Endodermal cell (in vitro differentiated cells): ENCODE results near the gene CLSTN1. TPM values are rescaled to one million over a fixed set of nuclear protein-coding genes. Genes with fewer than 3 reads are reported as not detected.
"Not testable (repeated sequence)": the region's sequence is repeated elsewhere in the genome, so short reads cannot be mapped to it uniquely, and the experiment has no call there.

Source experiments
- DNase-seq: peaks from one replicate; pipeline ENCODE4 v3.0.0-alpha.2; 2017
- H3K27ac ChIP-seq: 2 replicates; pipeline ENCODE4 v1.5.1; 2013; ENCODE audit warnings: mild to moderate bottlenecking, low read depth, low read length, moderate library complexity
- H3K27me3 ChIP-seq: 2 replicates; pipeline ENCODE4 v1.6.1; 2013; ENCODE audit warnings: mild to moderate bottlenecking, low read length, moderate library complexity; ENCODE audit not compliant: insufficient read depth, control insufficient read depth, poor library complexity, severe bottlenecking
- H3K36me3 ChIP-seq: 2 replicates; pipeline ENCODE4 v1.7.0; 2013; ENCODE audit warnings: mild to moderate bottlenecking, low read length, moderate library complexity; ENCODE audit not compliant: control insufficient read depth, insufficient read depth
- H3K4me1 ChIP-seq: one replicate; pipeline ENCODE4 v1.7.0; 2013; ENCODE audit warnings: low read length; ENCODE audit not compliant: control insufficient read depth, insufficient read depth
- H3K4me3 ChIP-seq: 2 replicates; pipeline ENCODE4 v1.5.1; 2013; ENCODE audit warnings: mild to moderate bottlenecking, low read length, moderate library complexity
- H3K9ac ChIP-seq: 2 replicates; pipeline ENCODE4 v1.6.1; 2013; ENCODE audit warnings: mild to moderate bottlenecking, low read length, moderate library complexity; ENCODE audit not compliant: poor library complexity, severe bottlenecking; ENCODE audit errors: extremely low read depth
- H3K9me3 ChIP-seq: 2 replicates; pipeline ENCODE4 v1.6.1; 2013; ENCODE audit warnings: mild to moderate bottlenecking, low read length, moderate library complexity; ENCODE audit not compliant: control insufficient read depth
- H3K27ac Mint-ChIP-seq: 2 replicates; pipeline ENCODE4 v1.8.0; 2020; ENCODE audit warnings: mixed read lengths
- H3K27me3 Mint-ChIP-seq: 2 replicates; pipeline ENCODE4 v1.8.0; 2021; ENCODE audit warnings: mild to moderate bottlenecking, mixed read lengths; ENCODE audit not compliant: insufficient read depth
- H3K36me3 Mint-ChIP-seq: 2 replicates; pipeline ENCODE4 v1.8.0; 2020; ENCODE audit warnings: low read depth, mixed read lengths
- H3K4me1 Mint-ChIP-seq: 2 replicates; pipeline ENCODE4 v1.8.0; 2020; ENCODE audit warnings: mixed read lengths
- H3K4me3 Mint-ChIP-seq: 2 replicates; pipeline ENCODE4 v1.8.0; 2020; ENCODE audit warnings: mild to moderate bottlenecking, moderate library complexity, mixed read lengths
- H3K9me3 Mint-ChIP-seq: 2 replicates; pipeline ENCODE4 v1.8.0; 2020; ENCODE audit warnings: mild to moderate bottlenecking, mixed read lengths
- CTCF ChIP-seq: fragments of 200-600 bp; sonication (generic); conservative IDR thresholded peaks from 2 replicates; pipeline ENCODE4 v1.5.0; 2021; ENCODE audit warnings: antibody characterized with exemption, mild to moderate bottlenecking
- WGBS, 2 experiments: methylation state at CpG; one replicate each; pipeline versions ENCODE4 v1.1.5 to v1.1.7; 2013; ENCODE audit warnings: missing lambda C conversion rate in 2 of 2, mixed read lengths in 1 of 2; ENCODE audit not compliant: insufficient coverage in 1 of 2, insufficient read length in 1 of 2; 5-methylcytosine and 5-hydroxymethylcytosine counted together
- total RNA-seq, 2 donors: library from RNA; stranded (reverse); fragmentation: NEBNext Ultra II Directional in 1 of 2; extraction: Animal tissue kit (Norgen Biotek cat#: 25700) in 1 of 2; gene quantifications; 2 replicates in 1 of 2; 3 replicates in 1 of 2; pipeline ENCODE4 v1.2.1, GENCODE V29; 2021

CLSTN1 gene
- total RNA-seq, 2 donors from 2014 or later, result 96.6 to 116 TPM

- H3K4me3 Mint-ChIP-seq, result no peak overlapping the region
- Histone ChIP-seq H3K4me1 (no peaks in the 10 kb centered on the region), H3K9ac (no peak overlapping the region), H3K36me3 (peaks cover 13% of the 10 kb centered on the region), H3K27me3 (no peaks in the 10 kb centered on the region), H3K4me3 (no peak overlapping the region), H3K9me3 (no peaks in the 10 kb centered on the region), H3K27ac (peak overlapping the region; percentile 7)
- WGBS, 2 experiments, result 90 to 96% methylated on average over 12 to 15 of the region's 15 CpGs
- no peaks in the 10 kb centered on the region for H3K27me3 Mint-ChIP-seq
- DNase-seq, result no peak
- H3K9me3 Mint-ChIP-seq, result no peaks in the 10 kb centered on the region
- no peak for TF ChIP-seq CTCF
- H3K27ac Mint-ChIP-seq, result peak overlapping the region; percentile 50
- peaks cover 24% of the 10 kb centered on the region for H3K36me3 Mint-ChIP-seq
- H3K4me1 Mint-ChIP-seq, result no peaks in the 10 kb centered on the region
Measured at GRCh38 chr1:9766759-9767442, 56.9 kb downstream of the CLSTN1 start.

GRCh38 chr1:9764550-9764949, 59.2 kb downstream of the CLSTN1 start:
- TF ChIP-seq CTCF, result no peak
- Histone ChIP-seq H3K27me3 (no peaks in the 10 kb centered on the region), H3K9me3 (no peaks in the 10 kb centered on the region), H3K9ac (no peak overlapping the region), H3K4me1 (no peaks in the 10 kb centered on the region), H3K36me3 (peaks cover 9% of the 10 kb centered on the region), H3K27ac (no peak overlapping the region), H3K4me3 (no peak overlapping the region)
- Mint-ChIP-seq H3K4me1 (peaks cover 3% of the 10 kb centered on the region), H3K27me3 (no peaks in the 10 kb centered on the region), H3K9me3 (no peaks in the 10 kb centered on the region), H3K36me3 (peaks cover 33% of the 10 kb centered on the region), H3K4me3 (no peak overlapping the region), H3K27ac (no peak overlapping the region)
- WGBS, 2 experiments, result 92% methylated on average over 3 of the region's 3 CpGs; no CpG with 5 or more reads in 1 of the 2 experiments
- no peak for DNase-seq

DNA sequence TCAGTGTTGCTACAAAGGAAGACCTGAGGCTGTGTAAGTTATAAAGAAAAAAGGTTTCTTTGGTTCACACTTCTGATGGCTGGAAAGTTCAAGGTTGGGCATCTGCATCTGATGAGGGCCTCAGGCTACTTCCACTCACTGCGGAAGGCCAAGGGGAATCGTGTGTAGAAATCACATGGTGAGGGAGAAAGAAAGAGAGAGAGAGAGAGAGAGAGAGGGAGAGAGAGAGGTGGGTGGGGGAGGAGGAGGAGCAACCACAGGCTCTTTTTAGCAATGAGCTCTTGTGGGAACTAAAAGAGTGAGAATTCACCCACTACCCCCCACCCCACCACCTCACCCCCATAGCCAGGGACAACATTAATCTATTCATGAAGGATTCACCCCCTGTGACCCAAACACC, 59.9 kb downstream of the CLSTN1 start:
- no peaks in the 10 kb centered on the region for H3K27me3 ChIP-seq
- no peak for TF ChIP-seq CTCF
- H3K27me3 Mint-ChIP-seq, result no peaks in the 10 kb centered on the region
- no peak overlapping the region for H3K27ac ChIP-seq
- H3K9me3 ChIP-seq, result no peaks in the 10 kb centered on the region
- peaks cover 9% of the 10 kb centered on the region for H3K36me3 ChIP-seq
- H3K9me3 Mint-ChIP-seq, result no peaks in the 10 kb centered on the region
- H3K4me1 ChIP-seq, result no peaks in the 10 kb centered on the region
- H3K4me1 Mint-ChIP-seq, result peaks cover 3% of the 10 kb centered on the region
- H3K27ac Mint-ChIP-seq, result no peak overlapping the region
- H3K9ac ChIP-seq, result no peak overlapping the region
- H3K4me3 ChIP-seq, result no peak overlapping the region
- no peak overlapping the region for H3K4me3 Mint-ChIP-seq
- 80 to 95% methylated on average over 2 of the region's 2 CpGs for WGBS, 2 experiments
- H3K36me3 Mint-ChIP-seq, result peaks cover 29% of the 10 kb centered on the region
- DNase-seq, result no peak

- WGBS, 2 experiments, result 96 to 100% methylated on average over 8 to 25 of the region's 25 CpGs
- H3K36me3 ChIP-seq, result peaks cover 13% of the 10 kb centered on the region
- H3K9ac ChIP-seq, H3K27me3 ChIP-seq, H3K27ac ChIP-seq, H3K27ac Mint-ChIP-seq, DNase-seq, H3K9me3 Mint-ChIP-seq, H3K4me3 ChIP-seq, H3K4me1 Mint-ChIP-seq, H3K9me3 ChIP-seq, H3K27me3 Mint-ChIP-seq, H3K4me1 ChIP-seq, H3K4me3 Mint-ChIP-seq: not testable (repeated sequence)
- peaks cover 37% of the 10 kb centered on the region for H3K36me3 Mint-ChIP-seq
Measured at GRCh38 chr1:9762446-9762845, 61.3 kb downstream of the CLSTN1 start.
